GM12892 (cell line): ENCODE results near the gene YTHDC1.

ENCODE experiments used
- POLR2A ChIP-seq: IDR thresholded peaks from 2 replicates; pipeline ENCODE4 v1.6.1; 2011; ENCODE audit warnings: low read depth, low read length, control low read depth
- TAF1 ChIP-seq: IDR thresholded peaks from 2 replicates; pipeline ENCODE4 v1.6.1; 2011; ENCODE audit warnings: low read depth, mild to moderate bottlenecking, control low read depth, low read length, borderline replicate concordance

GRCh38 chr4:68324519-68325262 lies 25.2 kb downstream of the YTHDC1 start:
- no peak for TF ChIP-seq TAF1
- no peak for TF ChIP-seq POLR2A
